Erythroblast (primary cell): ENCODE measurements around the gene P2RX7.

ENCODE experiments used
- DNase-seq, 2 experiments: peaks; one replicate each; lab custom pipeline; 2025; lab: John Stamatoyannopoulos, UW
- GATA1 ChIP-seq: IDR thresholded peaks from 2 replicates; pipeline ENCODE4 v1.6.1; 2011; ENCODE audit warnings: low read depth, mild to moderate bottlenecking, control low read depth, low read length, moderate library complexity
- POLR2A ChIP-seq: IDR thresholded peaks from 2 replicates; pipeline ENCODE4 v1.6.1; 2011; ENCODE audit warnings: mild to moderate bottlenecking, low read length

Gene P2RX7

DNA sequence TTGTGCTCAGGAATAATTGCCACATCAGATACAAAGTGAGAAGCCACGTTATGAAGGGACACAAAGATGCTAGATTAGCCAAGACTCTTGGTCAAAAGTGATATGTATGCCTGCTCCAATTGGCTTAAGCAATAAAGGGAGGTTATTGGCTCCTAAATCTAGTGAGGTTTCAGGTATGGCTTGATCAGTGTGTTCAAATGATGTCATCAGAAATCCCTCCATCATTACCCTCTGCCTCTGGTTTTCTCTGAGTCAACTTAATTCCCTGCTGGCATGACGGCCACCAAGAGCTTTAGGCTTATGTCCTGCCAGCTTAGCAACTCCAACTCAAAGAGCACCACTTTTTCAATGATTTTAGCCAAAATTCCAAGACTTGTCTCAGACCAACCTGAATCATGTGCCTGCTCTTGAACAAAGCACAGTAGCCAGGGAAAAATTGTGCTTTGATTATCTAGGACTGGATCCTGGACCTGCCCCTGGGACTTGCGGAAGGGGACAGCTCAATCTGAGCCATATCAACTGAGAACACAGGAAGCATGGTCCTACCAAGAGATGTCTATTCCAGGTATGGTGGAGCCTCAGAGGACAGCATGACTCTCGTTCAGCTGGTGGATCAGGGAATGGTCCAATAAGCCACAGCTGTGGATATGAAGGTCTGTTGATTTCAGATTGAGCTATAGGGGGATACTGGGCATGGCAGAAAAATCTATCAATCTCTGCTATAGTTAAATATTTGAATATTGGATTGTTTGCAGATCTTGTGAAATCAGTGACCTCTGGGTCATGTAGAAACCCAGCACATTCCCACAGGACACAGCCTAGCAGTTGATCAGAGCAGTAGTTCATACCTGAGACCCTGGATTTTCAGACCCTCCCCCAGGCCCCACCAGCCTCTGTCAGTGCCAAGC lies 16.1 kb upstream of the P2RX7 start:
- no peak for TF ChIP-seq POLR2A
- TF ChIP-seq GATA1, result no peak
- no peak for DNase-seq

DNA sequence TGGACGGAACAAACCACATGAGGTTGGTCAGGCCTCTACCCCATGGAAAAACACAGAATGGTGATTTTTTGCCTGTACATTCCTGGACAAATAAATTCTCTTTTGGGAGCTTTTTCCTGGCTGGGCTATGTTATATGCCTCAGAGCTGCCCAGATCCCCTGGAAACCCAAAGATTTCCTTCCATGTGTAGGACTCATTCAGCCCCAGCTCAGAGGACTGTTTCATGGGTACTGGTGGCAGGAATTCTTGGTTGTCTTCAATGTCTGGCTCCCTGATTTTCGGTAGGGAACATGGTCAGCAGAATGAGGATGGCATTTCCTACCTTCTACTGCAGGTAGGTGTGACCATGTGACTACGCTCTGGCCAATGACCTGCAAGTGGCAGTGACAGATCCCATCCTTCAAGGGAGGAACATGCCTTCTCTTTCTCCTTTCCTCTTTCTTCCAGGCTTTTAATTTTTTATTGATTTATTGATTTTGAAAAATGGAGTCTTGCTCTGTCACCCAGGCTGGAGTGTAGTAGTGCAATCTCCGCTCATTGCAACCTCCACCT lies 15.4 kb upstream of the P2RX7 start:
- TF ChIP-seq GATA1 (no peak), POLR2A (no peak)

DNA sequence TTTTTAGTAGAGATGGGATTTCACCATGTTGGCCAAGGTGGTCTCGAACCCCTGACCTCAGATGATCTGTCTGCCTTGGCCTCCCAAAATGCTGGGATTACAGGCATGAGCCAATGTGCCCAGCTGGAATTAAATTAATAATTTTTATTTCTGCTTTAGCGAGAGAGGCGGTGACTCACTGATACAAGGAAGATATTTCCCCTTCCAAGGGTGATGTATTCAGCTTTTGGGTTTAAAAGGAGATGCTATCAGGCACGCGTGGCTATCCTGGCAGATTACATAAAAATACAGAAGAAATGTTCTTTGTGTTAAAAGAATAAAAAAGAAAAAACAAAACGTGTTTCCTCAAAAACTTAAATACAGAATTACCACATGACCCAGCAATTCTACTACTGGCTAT lies 12.4 kb upstream of the P2RX7 start:
- no peak for DNase-seq
- TF ChIP-seq GATA1, result no peak

More for the DNA sequence above, 15.4 kb upstream of the P2RX7 start:
- no peak for DNase-seq

DNA sequence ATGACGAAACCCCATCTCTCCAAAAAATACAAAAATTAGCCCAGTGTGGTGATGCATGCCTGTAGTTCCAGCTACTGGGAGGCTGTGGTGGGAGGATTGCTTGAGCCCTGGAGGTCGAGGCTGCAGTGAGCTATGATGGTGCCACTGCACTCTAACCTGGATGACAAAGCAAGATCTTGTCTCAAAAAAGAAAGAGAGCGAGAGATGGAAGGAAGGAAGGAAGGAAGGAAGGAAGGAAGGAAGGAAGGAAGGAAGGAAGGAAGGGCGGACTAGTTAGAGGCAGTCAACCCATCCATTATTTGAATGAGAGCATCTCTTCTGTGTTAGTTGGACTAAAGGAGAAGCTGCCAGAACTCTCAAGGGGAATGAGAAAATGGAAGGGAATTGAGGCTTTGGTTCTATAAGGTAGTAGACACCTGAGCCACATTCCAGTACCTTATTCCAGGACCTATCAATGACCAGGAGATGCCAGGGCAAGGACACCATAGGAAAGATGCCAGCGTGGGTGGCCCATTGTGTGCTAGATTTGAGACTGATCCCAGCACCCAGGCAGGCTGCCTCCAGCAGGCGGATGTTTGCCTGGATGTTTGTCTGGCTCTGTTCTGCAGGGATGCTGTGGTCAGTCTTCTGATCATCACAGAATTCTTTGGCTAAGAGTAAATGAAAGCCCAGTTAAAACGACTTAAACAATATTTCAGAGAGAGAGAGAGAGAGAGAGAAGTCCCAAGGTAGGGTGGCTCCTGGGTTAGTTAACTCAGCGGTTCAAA lies 11.5 kb upstream of the P2RX7 start:
- TF ChIP-seq POLR2A (no peak), GATA1 (no peak)
- DNase-seq, result no peak

DNA sequence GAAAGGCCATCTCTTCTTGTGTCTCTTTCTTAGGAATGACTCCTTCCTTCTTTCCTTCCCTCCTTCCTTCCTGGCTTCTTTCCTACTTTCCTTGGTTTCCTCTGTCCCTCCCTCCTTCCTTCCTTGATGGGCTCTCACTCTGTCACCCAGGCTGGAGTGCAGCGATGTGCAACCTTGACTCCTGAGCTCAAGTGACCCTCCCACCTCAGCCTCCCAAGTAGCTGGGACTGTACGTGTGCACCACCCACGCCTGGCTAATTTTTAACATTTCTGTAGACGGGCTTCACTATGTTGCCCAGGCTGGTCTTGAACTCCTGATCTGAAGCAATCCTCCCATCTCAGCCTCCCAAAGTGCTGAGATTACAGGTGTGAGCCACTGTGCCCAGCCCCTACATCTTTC lies 10.9 kb upstream of the P2RX7 start:
- DNase-seq, result no peak
- TF ChIP-seq GATA1, result no peak
- TF ChIP-seq POLR2A, result no peak

DNA sequence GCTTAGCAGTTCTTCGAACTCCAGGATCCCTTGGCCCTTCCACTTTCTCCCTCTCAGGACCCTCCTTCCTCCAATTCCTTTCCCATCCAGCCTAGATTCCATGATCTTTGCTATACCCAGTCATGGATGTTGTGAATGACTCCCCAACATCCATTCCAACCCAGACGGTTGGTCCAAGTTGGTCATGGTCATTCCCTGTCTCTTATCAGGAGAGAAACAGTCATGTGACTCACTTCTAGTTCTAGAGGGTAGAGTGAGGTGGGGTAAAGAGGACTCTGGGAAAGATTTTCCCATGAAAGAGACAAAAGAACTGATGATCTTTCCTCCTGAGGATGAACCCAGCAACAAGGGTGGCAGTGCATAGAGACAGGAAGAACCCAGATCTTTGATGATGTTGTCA lies 9.2 kb upstream of the P2RX7 start:
- no peak for DNase-seq

DNA sequence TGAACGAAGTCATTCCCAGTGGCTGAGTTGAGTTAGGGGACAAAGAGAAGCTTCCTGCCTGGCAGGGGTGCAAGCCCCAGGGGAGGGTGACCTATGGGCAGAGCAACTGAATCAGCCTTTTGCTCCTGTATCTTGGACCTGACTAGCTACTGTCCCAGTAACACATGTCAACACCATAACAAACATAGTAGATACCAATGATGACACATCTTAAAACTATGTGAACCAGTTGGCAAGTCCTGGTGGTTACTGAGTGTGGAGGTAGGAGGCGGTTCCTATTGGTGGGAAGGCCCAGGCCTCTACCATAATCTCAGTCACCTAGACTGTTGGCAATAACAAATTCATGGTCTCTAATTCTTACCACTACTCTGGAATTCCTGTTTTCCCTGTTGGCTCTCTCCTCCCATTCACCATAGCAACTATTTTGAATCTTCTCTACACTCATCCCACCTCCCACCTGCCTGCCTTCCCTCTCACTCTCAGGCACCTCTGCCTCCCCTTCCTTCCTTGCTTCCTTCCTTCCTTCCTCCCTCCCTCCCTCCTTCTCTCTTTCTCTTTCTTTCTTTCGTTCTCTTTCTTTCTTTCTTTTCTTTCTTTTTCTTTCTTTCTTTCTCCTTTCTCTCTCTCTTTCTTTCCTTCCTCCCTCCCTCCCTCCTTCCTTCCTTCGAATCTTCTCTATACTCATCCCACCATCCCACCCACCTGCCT lies 8.1 kb upstream of the P2RX7 start:
- no peak for DNase-seq
- no peak for TF ChIP-seq GATA1
- TF ChIP-seq POLR2A, result no peak

More for the DNA sequence above, 9.2 kb upstream of the P2RX7 start:
- TF ChIP-seq POLR2A (no peak), GATA1 (no peak)

DNA sequence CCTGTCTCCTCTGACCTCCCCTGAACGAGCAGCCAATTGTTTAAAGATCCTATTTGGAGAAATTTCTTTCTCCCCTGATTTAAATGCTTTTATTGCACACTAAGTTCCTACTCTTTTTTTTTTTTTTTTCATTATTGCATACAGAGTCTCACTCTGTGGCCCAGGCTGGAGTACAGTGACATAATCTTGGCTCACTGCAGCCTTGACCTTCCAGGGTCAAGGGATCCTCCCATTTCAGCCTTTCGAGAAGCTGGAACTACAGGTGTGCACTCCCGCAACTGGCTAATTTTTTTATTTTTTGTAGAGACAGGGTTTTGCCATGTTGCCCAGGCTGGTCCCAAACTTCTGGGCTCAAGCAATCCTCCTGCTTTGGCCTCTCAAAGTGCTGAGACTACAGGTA lies 5.2 kb upstream of the P2RX7 start:
- no peak for TF ChIP-seq POLR2A
- no peak for TF ChIP-seq GATA1
- no peak for DNase-seq

DNA sequence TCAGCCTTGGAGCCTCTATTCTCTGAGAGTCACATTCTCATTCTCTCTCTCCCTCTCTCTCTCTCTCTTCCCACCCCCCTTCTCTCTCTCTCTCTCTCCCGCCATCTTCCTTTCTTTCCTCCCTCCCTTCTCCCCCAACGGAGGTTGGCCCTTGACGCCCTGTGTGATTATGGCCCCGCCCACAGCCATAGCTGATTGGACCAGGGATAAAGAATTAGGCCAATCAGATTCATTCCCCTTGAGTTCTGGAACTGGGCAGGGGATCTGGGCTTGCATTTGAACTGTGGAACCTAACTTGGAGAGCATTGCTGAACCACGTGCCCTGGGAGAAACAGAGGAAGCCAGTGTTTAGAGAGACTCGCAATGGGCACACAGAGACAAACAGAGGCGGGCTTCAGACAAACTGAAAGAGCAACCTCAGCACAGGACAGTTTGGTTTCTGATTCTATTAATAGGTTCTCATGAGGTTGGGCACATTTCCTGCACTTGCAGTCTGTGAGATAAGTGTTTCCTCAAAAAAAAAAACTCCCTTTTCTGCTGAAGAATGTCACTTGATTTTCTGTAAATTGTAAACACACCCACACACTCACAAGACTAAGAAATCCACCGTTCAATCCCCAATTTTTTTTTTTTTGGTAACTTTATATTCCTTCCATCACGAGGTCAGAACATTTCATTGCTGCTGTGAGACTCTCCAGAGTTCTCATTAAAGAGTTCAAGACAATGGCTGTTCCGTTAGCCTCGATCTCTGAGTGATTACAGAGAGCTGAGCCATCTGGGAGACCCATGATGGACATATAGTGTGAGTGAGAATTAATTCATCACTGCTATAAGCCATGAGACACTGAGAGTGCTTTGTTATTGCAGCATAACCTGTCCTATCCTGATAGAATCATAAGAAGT lies 3.5 kb upstream of the P2RX7 start:
- no peak for TF ChIP-seq GATA1
- TF ChIP-seq POLR2A, result no peak
- DNase-seq, result peak; percentile 60 to 68

DNA sequence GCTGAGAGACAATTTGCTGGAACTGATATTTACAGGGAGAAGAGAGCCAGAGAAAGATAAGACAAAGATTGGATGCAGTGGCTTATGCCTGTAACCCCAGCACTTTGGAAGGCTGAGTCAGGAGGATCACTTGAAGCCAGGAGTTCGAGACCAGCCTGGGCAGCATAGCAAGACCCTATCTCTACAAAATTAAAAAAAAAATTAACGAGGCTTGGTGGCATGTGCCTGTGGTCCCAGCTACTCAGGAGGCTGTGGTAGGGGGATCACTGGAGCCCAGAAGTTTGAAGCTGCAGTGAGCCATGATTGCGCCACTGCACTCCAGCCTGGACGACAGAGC lies 2.9 kb upstream of the P2RX7 start:
- TF ChIP-seq POLR2A (no peak), GATA1 (no peak)
- no peak for DNase-seq

DNA sequence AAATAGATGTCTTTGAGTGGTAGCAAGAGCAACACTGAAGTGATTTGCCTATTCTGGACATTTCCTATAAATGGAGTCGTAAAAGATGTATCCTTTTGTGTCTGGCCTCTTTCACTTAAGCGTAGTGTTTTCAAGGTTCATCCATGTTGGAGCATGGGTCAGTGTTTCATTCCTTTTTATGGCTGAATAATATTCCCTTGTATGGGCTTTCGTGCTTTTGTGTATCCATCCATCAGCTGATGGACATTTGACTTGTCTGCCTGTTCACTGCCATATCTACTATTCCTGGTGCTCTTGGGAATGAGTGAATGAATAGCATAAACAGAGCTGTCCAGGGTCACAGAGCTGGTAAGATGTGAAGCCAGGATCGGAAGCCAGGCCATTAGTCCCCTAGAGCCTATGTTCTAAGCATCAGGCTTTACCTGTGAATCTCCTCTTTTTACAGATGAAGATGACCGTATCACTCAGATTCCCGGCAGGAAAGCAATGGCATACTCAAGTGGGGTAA lies 1.8 kb upstream of the P2RX7 start:
- no peak for DNase-seq
- no peak for TF ChIP-seq GATA1
- TF ChIP-seq POLR2A, result no peak

DNA sequence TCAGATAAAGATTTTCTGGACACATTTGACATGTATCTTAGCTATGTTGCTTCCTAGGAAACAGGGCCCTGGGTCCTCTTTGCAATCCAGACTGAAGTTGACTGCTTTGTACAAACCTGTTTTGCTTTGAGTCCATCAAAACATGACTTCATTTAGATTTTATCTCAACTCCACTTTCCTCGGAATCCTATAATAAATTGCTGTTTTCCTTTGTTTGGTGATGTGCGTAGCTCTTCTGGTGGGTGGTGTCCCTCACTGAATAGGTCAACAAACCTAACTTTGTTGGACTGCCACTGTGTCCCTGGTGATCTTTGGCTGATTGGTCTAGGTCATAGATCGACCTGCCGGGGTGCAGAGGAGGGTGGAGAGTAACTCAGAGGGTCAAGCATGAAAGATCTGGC lies 735 bp upstream of the P2RX7 start:
- DNase-seq, result no peak
- TF ChIP-seq POLR2A (no peak), GATA1 (no peak)
